HG02852 (cell line): Measurements from ENCODE around the gene ALDH1A3.

Experiments used
- ATAC-seq: cut with Tn5 transposase; IDR thresholded peaks from one replicate; pipeline ENCODE4 v1.9.1; 2021; ENCODE audit warnings: mild to moderate bottlenecking, moderate library complexity; ENCODE audit not compliant: unreplicated experiment

ALDH1A3 gene

GRCh38 chr15:100944986-100945385, 65.4 kb downstream of the ALDH1A3 start:
- ATAC-seq: no peak

DNA sequence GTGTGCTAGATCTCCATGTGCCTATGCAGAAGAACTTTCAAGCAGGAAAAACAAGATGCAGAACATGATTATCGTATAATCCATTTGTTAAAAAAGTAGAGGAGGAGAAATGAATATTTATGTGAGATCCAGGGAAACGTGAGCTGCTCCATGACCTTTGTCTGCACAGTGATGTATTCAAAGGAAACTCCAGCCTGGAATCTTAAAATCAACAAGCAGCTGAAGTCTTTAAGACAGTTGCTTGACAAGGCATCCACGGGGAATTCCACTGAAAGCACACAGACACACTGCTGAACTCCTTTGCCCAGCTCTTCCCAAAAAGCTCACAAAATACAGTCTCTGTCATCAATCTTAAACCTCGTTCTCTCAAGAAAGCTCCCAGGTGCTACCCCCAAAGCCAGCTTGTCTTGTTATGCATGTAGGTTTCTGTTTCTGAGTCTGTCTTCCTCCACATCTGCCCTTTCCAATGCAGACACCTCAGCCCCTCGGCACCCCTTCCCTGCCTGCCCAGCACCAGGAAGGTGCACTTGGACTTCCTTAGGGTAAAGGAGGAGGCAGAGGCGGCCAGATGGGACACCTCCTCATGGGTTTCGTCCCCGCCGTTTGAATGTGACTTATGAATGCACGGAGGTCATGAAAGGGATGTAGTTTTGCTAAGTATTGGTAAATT, 68.3 kb downstream of the ALDH1A3 start:
- no peak for ATAC-seq

- no peak for ATAC-seq
Measured at GRCh38 chr15:100948430-100948762, 68.8 kb downstream of the ALDH1A3 start.

DNA sequence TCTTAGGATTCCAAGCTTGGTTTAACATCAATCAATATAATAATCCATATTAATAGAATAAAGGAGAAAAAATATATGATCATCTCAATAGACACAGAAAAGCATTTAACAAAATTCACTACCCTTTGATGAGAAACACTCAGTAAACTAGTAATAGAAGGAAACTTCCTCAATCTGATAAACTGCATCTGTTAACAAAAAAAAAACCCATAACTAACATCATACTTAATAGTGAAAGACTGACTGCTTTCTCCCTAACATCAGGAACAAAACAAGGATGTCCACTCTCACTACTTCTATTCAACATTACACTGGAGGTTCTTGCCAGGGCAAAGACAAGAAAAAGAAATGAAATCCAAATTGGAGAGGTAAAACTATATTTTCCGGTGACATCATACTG, 70.1 kb downstream of the ALDH1A3 start:
- no peak for ATAC-seq

DNA sequence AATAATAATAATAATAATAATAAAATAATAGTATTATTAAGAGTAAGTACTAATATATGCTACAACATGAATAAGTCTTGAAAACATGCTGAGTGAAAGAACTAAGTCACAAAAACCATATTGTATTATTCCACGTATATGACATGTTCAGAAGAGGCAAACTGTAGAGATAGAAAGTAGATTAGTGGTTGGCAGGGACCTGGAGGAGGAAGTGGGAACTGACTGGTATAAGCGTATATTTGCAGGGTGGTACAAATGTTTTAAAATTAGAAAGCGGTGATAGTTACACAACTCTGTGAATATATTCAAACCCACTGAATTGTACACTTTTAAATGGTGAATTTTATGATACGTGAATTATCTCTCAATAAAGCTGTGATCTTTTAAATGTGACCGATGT, 72.3 kb downstream of the ALDH1A3 start:
- ATAC-seq: no peak

- no peak for ATAC-seq
Measured at GRCh38 chr15:100952566-100952965, 72.9 kb downstream of the ALDH1A3 start.

- peak; percentile 55 for ATAC-seq
Measured at GRCh38 chr15:100958326-100959065, 78.9 kb downstream of the ALDH1A3 start.

GRCh38 chr15:100959066-100960050, 79.7 kb downstream of the ALDH1A3 start:
- ATAC-seq: peak; percentile 10
